Panc1 (cell line): ENCODE data around the gene PLK5. TPM values are rescaled to one million over a fixed set of nuclear protein-coding genes. Genes with fewer than 3 reads are reported as not detected.
"Not testable (repeated sequence)": the region's sequence is repeated elsewhere in the genome, so short reads cannot be mapped to it uniquely, and the experiment has no call there.

Experiments used
- ATAC-seq: fragments of 200-7000 bp; cut with Tn5 transposase; 2 replicates; pipeline ENCODE4 v1.9.1; 2020; ENCODE audit warnings: mild to moderate bottlenecking, moderate library complexity
- BruUV-seq: library from RNA; stranded (reverse); fragments of 400-500 nt; replicated peaks from 2 replicates; lab custom pipeline; 2021; lab: Mats Ljungman, UMichigan
- CTCF ChIA-PET: fragments of 300-600 bp; sonication (Branson Sonifier 250); formaldehyde crosslinking; loops from one replicate; lab custom pipeline; 2022; ENCODE audit warnings: antibody characterized with exemption; lab: Charles Lee
- POLR2A ChIA-PET: fragments of 300-600 bp; sonication (Branson Sonifier 250); formaldehyde crosslinking; loops from one replicate; lab custom pipeline; 2022; ENCODE audit warnings: antibody characterized with exemption; lab: Charles Lee
- DNase-seq: peaks from one replicate; pipeline ENCODE4 v3.0.0-alpha.2; 2010; ENCODE audit warnings: low read depth, low spot score
- H3K27ac ChIP-seq: 2 replicates; pipeline ENCODE4 v1.5.1; 2011; ENCODE audit warnings: mild to moderate bottlenecking, low read length, inconsistent platforms
- H3K27me3 ChIP-seq: fragments of 200-500 bp; sonication (Bioruptor generic); 2 replicates; pipeline ENCODE4 v1.6.0; 2014; ENCODE audit warnings: low read length, inconsistent platforms; ENCODE audit not compliant: control insufficient read depth, insufficient read depth
- H3K36me3 ChIP-seq: fragments of 200-500 bp; sonication (Bioruptor generic); 2 replicates; pipeline ENCODE4 v1.5.1; 2014; ENCODE audit warnings: inconsistent platforms, mild to moderate bottlenecking, low read length, moderate library complexity; ENCODE audit not compliant: control insufficient read depth, insufficient read depth
- H3K4me1 ChIP-seq: 2 replicates; pipeline ENCODE4 v1.5.1; 2011; ENCODE audit warnings: inconsistent platforms, mild to moderate bottlenecking, low read length, moderate library complexity; ENCODE audit not compliant: control insufficient read depth, insufficient read depth
- H3K4me3 ChIP-seq, 2 experiments: 2 replicates each; pipeline ENCODE4 v1.5.1; 2011 to 2012; ENCODE audit warnings: low read depth in 2 of 2, low read length in 2 of 2, mild to moderate bottlenecking in 2 of 2, inconsistent platforms in 1 of 2, moderate library complexity in 1 of 2
- H3K9me3 ChIP-seq: fragments of 200-500 bp; sonication (Bioruptor generic); 2 replicates; pipeline ENCODE4 v1.5.1; 2014; ENCODE audit warnings: low read depth, mild to moderate bottlenecking, inconsistent platforms, low read length, moderate library complexity; ENCODE audit not compliant: control insufficient read depth, insufficient read depth
- CTCF ChIP-seq: fragments of 450-650 bp; IDR thresholded peaks from 2 replicates; pipeline ENCODE4 v1.5.1; 2017; ENCODE audit warnings: mild to moderate bottlenecking
- POLR2AphosphoS5 ChIP-seq: IDR thresholded peaks from 2 replicates; pipeline ENCODE4 v1.6.1; 2012; ENCODE audit warnings: mild to moderate bottlenecking, low read depth, low read length, moderate library complexity
- SIN3A ChIP-seq: IDR thresholded peaks from 2 replicates; pipeline ENCODE4 v1.6.1; 2012; ENCODE audit warnings: low read depth, mild to moderate bottlenecking, low read length, moderate library complexity, borderline replicate concordance; ENCODE audit not compliant: insufficient read depth
- TCF7L2 ChIP-seq: IDR thresholded peaks from 2 replicates; pipeline ENCODE4 v1.6.1; 2011; ENCODE audit warnings: mild to moderate bottlenecking, low read depth, low read length, inconsistent platforms
- in situ Hi-C: cut with HindIII; loops from 2 replicates; pipeline ENCODE4 v1.10.0; 2016; ENCODE audit warnings: low sequenced_read_pairs, low pct_unique_long_range_greater_than_20kb
- intact Hi-C: fragments of 100-400 bp; cut with micrococcal nuclease; formaldehyde crosslinking; loops from one replicate; pipeline ENCODE4 v1.10.0; 2022; ENCODE audit not compliant: unreplicated experiment
- total RNA-seq: library from RNA; stranded (reverse); gene quantifications from one replicate; pipeline ENCODE4 v1.2.1, GENCODE V29; 2021; ENCODE audit not compliant: unreplicated experiment
- TF ChIP-seq, protein P1 (sequence below), 2 experiments: IDR thresholded peaks; 2 replicates each; pipeline ENCODE4 v1.6.1; 2011 to 2012; ENCODE audit warnings: low read depth in 2 of 2, control low read depth in 1 of 2, low read length in 1 of 2, mild to moderate bottlenecking in 1 of 2, moderate library complexity in 1 of 2; ENCODE audit not compliant: insufficient read depth in 1 of 2

The PLK5 gene
- total RNA-seq, 1 experiment from 2014 or later = not detected

- BruUV-seq = no TSS peak
- no peaks in the 10 kb centered on the region for H3K9me3 ChIP-seq
- no peak overlapping the region for H3K4me3 ChIP-seq
- no peaks in the 10 kb centered on the region for H3K36me3 ChIP-seq
- intact Hi-C loops (no loop called here), in situ Hi-C loops (no loop called here)
- no peak for ATAC-seq
- H3K4me1 ChIP-seq = no peaks in the 10 kb centered on the region
- no peak overlapping the region for H3K27ac ChIP-seq
- no peaks in the 10 kb centered on the region for H3K27me3 ChIP-seq
- ChIA-PET POLR2A (no interaction called here), CTCF (interaction anchor here (0.9 kb wide), 1 partner anchor 15 kb away, joined by 3 read pairs; no protein-coding TSS in a partner anchor)
- DNase-seq = no peak
- TF ChIP-seq CTCF = no peak
- TF ChIP-seq, protein P1, sequence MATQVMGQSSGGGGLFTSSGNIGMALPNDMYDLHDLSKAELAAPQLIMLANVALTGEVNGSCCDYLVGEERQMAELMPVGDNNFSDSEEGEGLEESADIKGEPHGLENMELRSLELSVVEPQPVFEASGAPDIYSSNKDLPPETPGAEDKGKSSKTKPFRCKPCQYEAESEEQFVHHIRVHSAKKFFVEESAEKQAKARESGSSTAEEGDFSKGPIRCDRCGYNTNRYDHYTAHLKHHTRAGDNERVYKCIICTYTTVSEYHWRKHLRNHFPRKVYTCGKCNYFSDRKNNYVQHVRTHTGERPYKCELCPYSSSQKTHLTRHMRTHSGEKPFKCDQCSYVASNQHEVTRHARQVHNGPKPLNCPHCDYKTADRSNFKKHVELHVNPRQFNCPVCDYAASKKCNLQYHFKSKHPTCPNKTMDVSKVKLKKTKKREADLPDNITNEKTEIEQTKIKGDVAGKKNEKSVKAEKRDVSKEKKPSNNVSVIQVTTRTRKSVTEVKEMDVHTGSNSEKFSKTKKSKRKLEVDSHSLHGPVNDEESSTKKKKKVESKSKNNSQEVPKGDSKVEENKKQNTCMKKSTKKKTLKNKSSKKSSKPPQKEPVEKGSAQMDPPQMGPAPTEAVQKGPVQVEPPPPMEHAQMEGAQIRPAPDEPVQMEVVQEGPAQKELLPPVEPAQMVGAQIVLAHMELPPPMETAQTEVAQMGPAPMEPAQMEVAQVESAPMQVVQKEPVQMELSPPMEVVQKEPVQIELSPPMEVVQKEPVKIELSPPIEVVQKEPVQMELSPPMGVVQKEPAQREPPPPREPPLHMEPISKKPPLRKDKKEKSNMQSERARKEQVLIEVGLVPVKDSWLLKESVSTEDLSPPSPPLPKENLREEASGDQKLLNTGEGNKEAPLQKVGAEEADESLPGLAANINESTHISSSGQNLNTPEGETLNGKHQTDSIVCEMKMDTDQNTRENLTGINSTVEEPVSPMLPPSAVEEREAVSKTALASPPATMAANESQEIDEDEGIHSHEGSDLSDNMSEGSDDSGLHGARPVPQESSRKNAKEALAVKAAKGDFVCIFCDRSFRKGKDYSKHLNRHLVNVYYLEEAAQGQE (IDR thresholded peaks at IDR 0.05; ENCODE audit: insufficient read depth in 1 of 2, low read depth in 2 of 2, low read length in 1 of 2) = no peak
These were observed 11.1 kb downstream of the PLK5 start for GRCh38 chr19:1534972-1535371.

DNA sequence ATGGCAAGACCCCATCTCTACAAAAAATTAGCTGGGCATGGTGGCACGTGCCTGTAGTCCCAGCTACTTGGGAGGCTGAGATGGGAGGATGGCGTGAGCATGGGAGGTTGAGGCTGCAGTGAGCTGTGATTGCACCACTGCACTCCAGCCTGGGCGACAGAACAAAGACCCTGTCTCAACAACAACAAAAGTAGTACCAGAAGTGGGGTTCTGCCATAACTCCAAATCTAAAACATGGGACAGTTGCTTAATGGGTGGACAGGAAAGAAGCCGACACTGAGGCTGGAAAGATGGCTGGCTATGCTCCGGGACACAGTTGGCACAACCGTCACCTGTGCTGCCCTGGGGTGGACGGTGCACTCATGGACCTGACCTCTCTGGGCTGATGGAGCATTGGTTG, 11.8 kb downstream of the PLK5 start:
- CTCF ChIA-PET = interaction anchor here (0.9 kb wide), 1 partner anchor 15 kb away, joined by 3 read pairs; no protein-coding TSS in a partner anchor
- H3K36me3 ChIP-seq, H3K4me3 ChIP-seq, ATAC-seq, H3K27ac ChIP-seq, BruUV-seq, in situ Hi-C loops, POLR2A ChIA-PET, DNase-seq, H3K27me3 ChIP-seq, H3K4me1 ChIP-seq, intact Hi-C loops, H3K9me3 ChIP-seq: not testable (repeated sequence)

- in situ Hi-C loops = no loop called here
- POLR2A ChIA-PET = no interaction called here
- intact Hi-C loops = no loop called here
- Histone ChIP-seq H3K9me3 (no peaks in the 10 kb centered on the region), H3K36me3 (no peaks in the 10 kb centered on the region), H3K4me1 (no peaks in the 10 kb centered on the region), H3K4me3 (no peak overlapping the region), H3K27ac (no peak overlapping the region), H3K27me3 (no peaks in the 10 kb centered on the region)
- TF ChIP-seq TCF7L2 (no peak), SIN3A (no peak), POLR2AphosphoS5 (no peak), CTCF (no peak)
- TF ChIP-seq, protein P1 (IDR thresholded peaks at IDR 0.05; ENCODE audit: insufficient read depth in 1 of 2, low read depth in 2 of 2, low read length in 1 of 2) = no peak
- DNase-seq (no peak), ATAC-seq (no peak)
- CTCF ChIA-PET = no interaction called here
- no TSS peak for BruUV-seq
These were observed 15.1 kb downstream of the PLK5 start for GRCh38 chr19:1538978-1539377.

GRCh38 chr19:1539749-1540148, 15.9 kb downstream of the PLK5 start:
- H3K9me3 ChIP-seq, H3K27ac ChIP-seq, DNase-seq, in situ Hi-C loops, CTCF ChIA-PET, BruUV-seq, ATAC-seq, H3K4me3 ChIP-seq, H3K4me1 ChIP-seq, intact Hi-C loops, H3K36me3 ChIP-seq, H3K27me3 ChIP-seq: not testable (repeated sequence)
- POLR2A ChIA-PET = interaction anchor here (0.7 kb wide), 1 partner anchor 64 kb away, joined by 4 read pairs; no protein-coding TSS in a partner anchor
